HCT116 (cell line): ENCODE results near the gene VAV2.

ENCODE experiments used
- EZH2 ChIP-seq: fragments of 200-600 bp; sonication (generic); IDR thresholded peaks from 2 replicates; pipeline ENCODE4 v1.6.1; 2017; ENCODE audit warnings: antibody characterized with exemption, mixed run types
- TF ChIP-seq, protein P1 (sequence below), 3 experiments: fragments of 200-600 bp in 1 of 3; sonication (generic) in 1 of 3; IDR thresholded peaks in 2 of 3; conservative IDR thresholded peaks in 1 of 3; 2 replicates each; pipeline ENCODE4 v1.5.1; 2012 to 2017; ENCODE audit warnings: low read depth in 2 of 3, low read length in 2 of 3, antibody characterized with exemption in 1 of 3, borderline replicate concordance in 1 of 3, control low read depth in 1 of 3, mild to moderate bottlenecking in 1 of 3, mixed read lengths in 1 of 3, mixed run types in 1 of 3, moderate library complexity in 1 of 3; ENCODE audit not compliant: insufficient read depth in 1 of 3
- TF ChIP-seq, protein P2 (sequence below): IDR thresholded peaks from 2 replicates; pipeline ENCODE4 v1.6.1; 2012; ENCODE audit warnings: low read depth

DNA sequence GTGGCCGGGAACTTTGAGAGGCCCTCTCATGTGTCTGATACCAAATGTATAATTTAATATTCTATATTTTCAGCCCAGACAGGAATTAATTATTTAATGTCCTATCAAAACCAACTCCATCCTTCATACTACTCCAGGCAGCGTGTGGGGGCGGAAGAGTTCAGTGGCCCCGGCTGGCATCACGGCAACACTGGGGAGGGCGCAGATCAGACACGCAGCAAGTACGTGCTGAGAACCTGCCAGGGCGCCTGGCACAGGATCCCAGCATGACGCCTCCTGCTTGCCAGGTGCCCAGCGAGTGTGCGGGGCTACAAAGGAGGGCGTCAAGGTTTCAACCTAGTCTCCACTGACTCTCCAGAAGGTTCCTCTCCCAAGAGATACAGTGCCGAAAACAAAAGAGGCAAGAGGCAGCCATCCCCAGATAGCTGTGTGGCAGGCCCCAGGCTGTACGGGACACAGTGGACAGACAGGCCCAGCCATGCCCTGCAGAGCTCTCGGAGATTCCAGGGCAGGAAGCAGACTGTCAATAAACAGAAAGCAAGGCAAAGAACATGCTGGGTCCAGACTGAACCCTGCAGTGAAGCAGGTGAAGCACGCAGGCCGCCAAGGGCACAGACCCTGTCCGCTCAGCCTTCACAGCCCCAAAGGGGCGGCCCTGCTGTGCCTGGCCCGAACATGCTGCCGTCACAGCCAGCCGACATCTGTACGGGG, 110.3 kb downstream of the VAV2 start:
- TF ChIP-seq EZH2 = no peak
- TF ChIP-seq, protein P1, sequence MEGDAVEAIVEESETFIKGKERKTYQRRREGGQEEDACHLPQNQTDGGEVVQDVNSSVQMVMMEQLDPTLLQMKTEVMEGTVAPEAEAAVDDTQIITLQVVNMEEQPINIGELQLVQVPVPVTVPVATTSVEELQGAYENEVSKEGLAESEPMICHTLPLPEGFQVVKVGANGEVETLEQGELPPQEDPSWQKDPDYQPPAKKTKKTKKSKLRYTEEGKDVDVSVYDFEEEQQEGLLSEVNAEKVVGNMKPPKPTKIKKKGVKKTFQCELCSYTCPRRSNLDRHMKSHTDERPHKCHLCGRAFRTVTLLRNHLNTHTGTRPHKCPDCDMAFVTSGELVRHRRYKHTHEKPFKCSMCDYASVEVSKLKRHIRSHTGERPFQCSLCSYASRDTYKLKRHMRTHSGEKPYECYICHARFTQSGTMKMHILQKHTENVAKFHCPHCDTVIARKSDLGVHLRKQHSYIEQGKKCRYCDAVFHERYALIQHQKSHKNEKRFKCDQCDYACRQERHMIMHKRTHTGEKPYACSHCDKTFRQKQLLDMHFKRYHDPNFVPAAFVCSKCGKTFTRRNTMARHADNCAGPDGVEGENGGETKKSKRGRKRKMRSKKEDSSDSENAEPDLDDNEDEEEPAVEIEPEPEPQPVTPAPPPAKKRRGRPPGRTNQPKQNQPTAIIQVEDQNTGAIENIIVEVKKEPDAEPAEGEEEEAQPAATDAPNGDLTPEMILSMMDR (IDR thresholded peaks at IDR 0.05 in 2 of 3, conservative IDR thresholded peaks at IDR 0.05 in 1 of 3; ENCODE audit: borderline replicate concordance in 1 of 3, insufficient read depth in 1 of 3, low read depth in 2 of 3, low read length in 2 of 3) = no peak
- TF ChIP-seq, protein P2, sequence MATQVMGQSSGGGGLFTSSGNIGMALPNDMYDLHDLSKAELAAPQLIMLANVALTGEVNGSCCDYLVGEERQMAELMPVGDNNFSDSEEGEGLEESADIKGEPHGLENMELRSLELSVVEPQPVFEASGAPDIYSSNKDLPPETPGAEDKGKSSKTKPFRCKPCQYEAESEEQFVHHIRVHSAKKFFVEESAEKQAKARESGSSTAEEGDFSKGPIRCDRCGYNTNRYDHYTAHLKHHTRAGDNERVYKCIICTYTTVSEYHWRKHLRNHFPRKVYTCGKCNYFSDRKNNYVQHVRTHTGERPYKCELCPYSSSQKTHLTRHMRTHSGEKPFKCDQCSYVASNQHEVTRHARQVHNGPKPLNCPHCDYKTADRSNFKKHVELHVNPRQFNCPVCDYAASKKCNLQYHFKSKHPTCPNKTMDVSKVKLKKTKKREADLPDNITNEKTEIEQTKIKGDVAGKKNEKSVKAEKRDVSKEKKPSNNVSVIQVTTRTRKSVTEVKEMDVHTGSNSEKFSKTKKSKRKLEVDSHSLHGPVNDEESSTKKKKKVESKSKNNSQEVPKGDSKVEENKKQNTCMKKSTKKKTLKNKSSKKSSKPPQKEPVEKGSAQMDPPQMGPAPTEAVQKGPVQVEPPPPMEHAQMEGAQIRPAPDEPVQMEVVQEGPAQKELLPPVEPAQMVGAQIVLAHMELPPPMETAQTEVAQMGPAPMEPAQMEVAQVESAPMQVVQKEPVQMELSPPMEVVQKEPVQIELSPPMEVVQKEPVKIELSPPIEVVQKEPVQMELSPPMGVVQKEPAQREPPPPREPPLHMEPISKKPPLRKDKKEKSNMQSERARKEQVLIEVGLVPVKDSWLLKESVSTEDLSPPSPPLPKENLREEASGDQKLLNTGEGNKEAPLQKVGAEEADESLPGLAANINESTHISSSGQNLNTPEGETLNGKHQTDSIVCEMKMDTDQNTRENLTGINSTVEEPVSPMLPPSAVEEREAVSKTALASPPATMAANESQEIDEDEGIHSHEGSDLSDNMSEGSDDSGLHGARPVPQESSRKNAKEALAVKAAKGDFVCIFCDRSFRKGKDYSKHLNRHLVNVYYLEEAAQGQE = no peak
